ENCODE data around the gene TNFSF4.
"Not testable (repeated sequence)": the region's sequence is repeated elsewhere in the genome, so short reads cannot be mapped to it uniquely, and the experiment has no call there.

Gene TNFSF4

GRCh38 chr1:173163222-173163621, 43.9 kb downstream of the TNFSF4 start:
- no peak for DNase-seq (ENCODE audit: low read depth)

DNA sequence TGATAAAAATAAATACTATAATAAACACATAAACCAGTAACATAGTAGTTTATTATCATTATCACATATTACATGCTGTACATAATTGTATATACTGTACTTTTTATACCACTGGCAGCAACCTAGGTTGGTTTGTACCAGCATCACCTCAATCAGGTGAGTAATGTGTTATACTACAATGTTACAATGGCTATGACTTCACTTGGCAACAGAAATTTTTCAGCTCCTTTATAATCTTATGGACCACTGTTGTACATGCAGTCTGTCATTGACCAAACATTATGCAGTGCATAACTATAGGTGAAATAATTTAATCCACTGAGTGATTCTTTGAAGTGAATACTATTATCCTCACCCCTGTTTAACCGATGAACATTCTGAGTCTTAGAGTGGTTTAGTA, 44.5 kb downstream of the TNFSF4 start:
- no peak for DNase-seq (ENCODE audit: low read depth)

DNA sequence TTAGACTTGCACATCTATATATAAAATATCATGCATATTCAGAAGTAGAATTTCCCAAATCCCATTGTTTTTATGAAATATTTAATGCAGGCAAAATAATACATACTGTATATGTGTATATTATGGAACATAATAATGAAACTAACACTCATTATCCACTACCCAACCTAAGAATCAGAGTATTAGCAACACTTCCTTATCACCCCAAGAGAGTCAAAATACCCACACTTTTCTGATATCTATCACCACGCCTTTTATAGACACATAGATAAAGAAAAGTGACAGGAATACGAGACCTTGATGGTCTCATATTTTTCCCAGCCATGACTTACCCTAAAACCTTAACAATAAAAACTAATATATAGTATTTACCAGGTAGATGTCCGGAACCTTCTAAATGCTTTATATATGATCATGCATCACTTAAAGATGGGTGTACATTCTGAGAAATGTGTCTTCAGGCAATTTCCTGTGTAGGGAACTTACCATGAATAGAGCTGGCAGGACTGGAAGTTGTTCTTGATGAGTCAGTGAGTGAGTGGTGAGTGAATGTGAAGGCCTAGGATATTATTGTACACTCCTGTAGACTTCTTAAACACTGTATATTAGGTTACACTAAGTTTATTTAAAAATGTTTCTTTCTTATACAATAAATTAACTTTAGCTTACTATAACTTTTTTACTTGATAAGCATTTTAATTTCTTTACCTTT, 45.5 kb downstream of the TNFSF4 start:
- DNase-seq (ENCODE audit: low read depth) = no peak

- not testable (repeated sequence) for DNase-seq (ENCODE audit: low read depth)
Observed at GRCh38 chr1:173153964-173154363, 53.2 kb downstream of the TNFSF4 start.

- no peak for DNase-seq (ENCODE audit: low read depth)
Observed at GRCh38 chr1:173153503-173153902, 53.6 kb downstream of the TNFSF4 start.

DNA sequence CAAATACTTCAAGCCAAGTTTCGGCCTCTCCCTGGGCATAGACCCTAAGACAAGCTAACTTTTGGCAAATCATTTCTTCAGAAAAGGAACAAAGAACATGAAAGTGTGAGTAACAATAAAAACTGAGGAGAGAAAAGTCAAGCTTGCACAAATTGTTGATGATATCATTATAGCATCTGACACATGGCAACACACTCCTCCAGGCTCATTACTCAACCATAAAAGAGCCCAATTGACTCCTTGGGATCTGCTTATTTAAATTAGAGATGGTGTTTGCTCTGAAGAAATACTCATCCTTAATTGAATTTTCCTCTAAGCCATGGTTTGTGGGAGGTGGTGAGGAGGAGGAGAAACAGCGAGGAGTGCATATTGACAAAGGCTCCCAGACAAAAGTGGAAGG, 54.5 kb downstream of the TNFSF4 start:
- DNase-seq (ENCODE audit: low read depth) = no peak

DNA sequence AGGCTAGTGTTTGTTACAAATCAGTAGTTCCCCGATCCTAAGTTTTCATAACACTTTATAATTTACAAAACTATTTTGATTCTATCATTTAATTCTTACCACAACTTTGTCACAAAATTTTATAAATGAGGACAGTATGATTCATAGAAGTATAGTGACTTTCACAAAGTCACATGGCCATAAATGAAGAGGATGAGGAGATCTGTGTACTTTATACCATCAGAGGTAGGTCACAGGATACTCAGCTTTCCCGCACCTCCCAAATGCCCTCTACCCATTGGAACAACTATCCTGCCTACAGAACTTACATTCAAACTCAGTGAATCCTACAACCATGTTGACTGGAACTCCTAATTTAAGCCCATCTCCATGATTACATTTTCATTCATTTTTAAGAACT, 56.3 kb downstream of the TNFSF4 start:
- DNase-seq (ENCODE audit: low read depth) = no peak

DNA sequence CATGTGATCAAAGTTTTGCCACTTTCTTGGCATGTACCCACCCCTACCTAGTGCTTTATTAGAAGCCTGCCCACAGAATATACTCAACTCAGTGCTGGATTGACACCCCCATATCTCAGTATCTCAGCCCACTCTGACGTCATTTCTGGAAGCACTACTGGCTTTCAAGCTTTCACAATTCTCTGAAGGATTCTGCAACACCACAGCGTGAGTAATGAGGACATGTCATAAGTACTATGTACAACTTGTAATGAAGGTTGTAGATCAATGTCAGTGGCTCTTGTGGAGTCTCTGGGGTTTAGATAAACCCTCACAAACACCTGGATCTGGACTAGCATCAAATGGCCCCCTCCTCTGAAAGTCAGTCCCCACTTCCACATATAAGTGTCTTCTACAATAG, 57.2 kb downstream of the TNFSF4 start:
- no peak for DNase-seq (ENCODE audit: low read depth)

DNA sequence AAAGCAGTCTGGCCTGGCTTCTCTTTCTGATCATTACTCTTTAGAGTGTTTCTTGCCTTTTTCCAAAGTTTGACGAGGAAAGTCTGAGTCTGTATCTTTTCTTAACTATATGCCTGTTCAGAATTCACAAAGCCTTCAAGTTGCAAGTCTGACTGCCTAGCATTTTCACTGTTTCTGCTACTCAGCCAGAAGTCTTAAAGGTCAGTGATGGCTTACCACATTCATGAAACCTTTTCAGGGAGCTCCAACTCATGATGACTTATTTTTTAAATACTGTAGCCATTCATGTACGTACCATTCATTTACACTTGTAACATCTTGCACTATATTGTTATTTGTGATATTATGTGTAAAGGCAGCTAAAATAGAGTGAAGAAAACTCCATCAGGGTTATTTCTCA, 58.2 kb downstream of the TNFSF4 start:
- DNase-seq (ENCODE audit: low read depth) = no peak

DNA sequence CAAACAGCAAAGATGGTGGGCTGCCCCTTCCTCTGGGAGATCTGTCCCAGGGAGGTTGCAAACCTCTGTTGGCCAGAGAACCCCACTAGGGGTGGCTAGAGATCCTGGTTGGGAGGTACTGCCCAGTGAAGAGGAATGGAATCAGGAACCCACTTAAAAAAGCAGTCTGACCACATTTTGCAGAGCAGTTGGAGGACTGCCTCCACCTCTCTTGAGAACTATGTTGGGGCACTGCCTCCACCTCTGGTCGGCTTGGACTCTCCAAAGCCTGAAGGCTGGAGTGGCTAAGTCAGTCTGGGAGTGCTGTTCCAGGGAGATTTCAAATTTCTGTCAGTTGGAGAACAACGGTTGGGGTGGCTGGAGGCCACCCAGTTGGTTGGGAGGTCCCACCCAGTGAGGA, 58.6 kb downstream of the TNFSF4 start:
- DNase-seq (ENCODE audit: low read depth) = no peak

DNA sequence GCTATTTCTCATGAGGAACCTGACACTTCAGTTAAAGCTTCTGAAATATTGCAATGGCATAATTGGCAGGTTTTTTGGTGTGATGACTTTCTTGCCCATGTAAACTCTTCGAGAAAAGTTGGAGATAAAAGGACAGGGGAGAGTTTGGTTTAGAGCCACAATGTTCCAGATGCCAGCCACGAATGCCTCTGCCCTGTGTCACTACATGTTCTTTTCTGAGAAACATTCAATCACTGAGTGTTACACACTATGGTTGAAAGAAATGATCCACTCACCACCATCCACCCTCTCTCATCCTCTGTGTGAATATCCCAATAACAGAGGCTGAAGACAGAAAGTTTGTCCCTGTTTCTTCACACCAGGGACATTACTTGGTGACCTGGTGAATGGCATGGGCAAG, 66.4 kb downstream of the TNFSF4 start:
- no peak for DNase-seq (ENCODE audit: low read depth)

DNA sequence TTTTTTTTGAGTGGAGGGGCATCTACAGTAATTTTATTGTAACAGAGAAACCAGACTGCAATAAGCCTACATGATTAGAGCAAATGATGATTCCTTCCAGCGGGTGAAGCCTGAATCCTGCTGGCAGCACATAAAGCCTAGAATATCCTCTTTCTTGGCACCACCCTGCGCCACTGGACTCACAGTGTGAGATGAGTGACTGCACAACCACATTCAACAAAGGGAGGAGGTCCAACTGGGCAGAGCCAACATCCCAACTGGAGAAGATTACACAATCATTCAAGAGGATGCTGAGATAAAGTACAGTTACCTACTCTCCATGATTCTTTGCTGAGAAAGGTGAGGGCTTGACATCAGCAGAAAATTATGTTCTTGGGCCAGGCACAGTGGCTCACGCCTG, 67.4 kb downstream of the TNFSF4 start:
- DNase-seq (ENCODE audit: low read depth) = no peak

- no peak for DNase-seq (ENCODE audit: low read depth)
Observed at GRCh38 chr1:173137107-173137706, 69.9 kb downstream of the TNFSF4 start.

GRCh38 chr1:173134800-173135199, 72.3 kb downstream of the TNFSF4 start:
- DNase-seq (ENCODE audit: low read depth) = no peak

GRCh38 chr1:173134029-173134428, 73.1 kb downstream of the TNFSF4 start:
- no peak for DNase-seq (ENCODE audit: low read depth)
